Measurements from ENCODE around the gene KRT85.

- TF ChIP-seq POLR2A (IDR thresholded peaks at IDR 0.05), result no peak
- no peak for TF ChIP-seq CTCF (IDR thresholded peaks at IDR 0.05)
Measured at GRCh38 chr12:52364061-52364460, 3.2 kb downstream of the KRT85 start.

All from testis (tissue), 2 donors.